NOMO-1 treated with DMSO at 0.1 percent for 48 hours (cell line): ENCODE results near the gene ZNF217.
"Not testable (repeated sequence)": the region's sequence is repeated elsewhere in the genome, so short reads cannot be mapped to it uniquely, and the experiment has no call there.

Experiments used
- DNase-seq: peaks from one replicate; lab custom pipeline; 2025; ENCODE audit not compliant: unreplicated experiment; lab: John Stamatoyannopoulos, UW

The ZNF217 gene

GRCh38 chr20:53534037-53534436 lies 59.6 kb downstream of the ZNF217 start:
- DNase-seq = no peak

- no peak for DNase-seq
Measured at GRCh38 chr20:53533500-53533899, 60.1 kb downstream of the ZNF217 start.

- DNase-seq = peak; percentile 74
Measured at GRCh38 chr20:53532654-53533312, 60.9 kb downstream of the ZNF217 start.

GRCh38 chr20:53530440-53530839 lies 63.2 kb downstream of the ZNF217 start:
- no peak for DNase-seq

- no peak for DNase-seq
Measured at GRCh38 chr20:53529658-53530057, 64.0 kb downstream of the ZNF217 start.

GRCh38 chr20:53527196-53527595 lies 66.4 kb downstream of the ZNF217 start:
- no peak for DNase-seq

GRCh38 chr20:53524589-53525312 lies 68.9 kb downstream of the ZNF217 start:
- DNase-seq = no peak

- DNase-seq = not testable (repeated sequence)
Measured at GRCh38 chr20:53523615-53524014, 70.0 kb downstream of the ZNF217 start.

GRCh38 chr20:53522696-53523095 lies 70.9 kb downstream of the ZNF217 start:
- DNase-seq = no peak

- no peak for DNase-seq
Measured at GRCh38 chr20:53522026-53522425, 71.6 kb downstream of the ZNF217 start.

GRCh38 chr20:53521421-53521820 lies 72.2 kb downstream of the ZNF217 start:
- not testable (repeated sequence) for DNase-seq

GRCh38 chr20:53517146-53517545 lies 76.5 kb downstream of the ZNF217 start:
- DNase-seq = no peak
